Astrocyte of the spinal cord (primary cell): ENCODE data around the gene PGM5.

Experiments used
- DNase-seq: peaks from one replicate; pipeline ENCODE4 v3.0.0; 2011; ENCODE audit warnings: low read depth, low spot score
- H3K4me3 ChIP-seq: 2 replicates; pipeline ENCODE4 v1.5.1; 2011; ENCODE audit warnings: low read depth, mild to moderate bottlenecking, low read length, moderate library complexity
- CTCF ChIP-seq: IDR thresholded peaks from 2 replicates; pipeline ENCODE4 v1.5.1; 2012; ENCODE audit warnings: low read depth, mild to moderate bottlenecking, low read length, inconsistent platforms
- in situ Hi-C: cut with HindIII; loops from 2 replicates; pipeline ENCODE4 v1.10.0; 2017; ENCODE audit warnings: low sequenced_read_pairs

The PGM5 gene

GRCh38 chr9:68523367-68523936, 167.0 kb downstream of the PGM5 start:
- TF ChIP-seq CTCF, result no peak
- no peak for DNase-seq
- in situ Hi-C loops, result no loop called here
- no peak overlapping the region for H3K4me3 ChIP-seq

DNA sequence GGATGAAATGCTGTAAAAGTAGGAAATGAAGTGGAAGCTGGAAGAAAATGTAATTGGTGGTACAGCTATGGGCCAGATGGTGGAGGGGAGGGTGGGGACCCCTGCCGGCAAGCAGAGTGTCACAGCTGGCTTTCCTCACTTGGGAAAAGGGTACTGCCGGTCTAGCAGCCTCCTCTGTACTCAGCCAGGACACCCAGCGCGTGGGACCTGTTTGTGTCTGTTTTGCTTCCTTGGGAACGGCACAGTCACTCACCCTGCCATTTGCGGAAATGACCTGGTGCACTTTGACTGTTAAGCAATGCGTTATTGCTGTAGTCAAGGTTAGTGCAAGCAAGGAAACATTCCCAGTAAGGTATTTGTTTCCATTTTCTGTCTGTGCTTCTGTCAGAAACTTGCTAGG, 174.2 kb downstream of the PGM5 start:
- no peak for TF ChIP-seq CTCF
- H3K4me3 ChIP-seq, result no peak overlapping the region
- DNase-seq, result no peak
- in situ Hi-C loops, result no loop called here

DNA sequence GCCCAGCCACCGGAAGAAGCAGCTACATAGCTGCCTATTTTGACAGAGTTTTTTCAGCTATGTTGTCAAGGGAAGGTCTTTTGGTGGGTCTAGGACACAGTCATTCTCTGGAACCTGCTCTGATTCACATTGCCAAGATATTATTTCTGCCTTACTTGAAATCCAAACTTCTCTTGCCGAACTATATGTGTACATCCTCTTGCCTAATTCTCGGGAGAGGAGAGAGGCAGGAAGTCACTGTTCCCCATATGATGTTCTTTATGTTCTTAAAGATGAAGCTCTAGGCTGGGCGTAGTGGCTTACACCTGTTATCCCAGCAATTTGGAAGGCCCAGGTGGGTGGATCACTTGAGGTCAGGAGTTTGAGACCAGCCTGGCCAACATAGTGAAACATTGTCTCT, 175.7 kb downstream of the PGM5 start:
- no peak for TF ChIP-seq CTCF
- no peak for DNase-seq
- no peak overlapping the region for H3K4me3 ChIP-seq
- in situ Hi-C loops, result no loop called here

DNA sequence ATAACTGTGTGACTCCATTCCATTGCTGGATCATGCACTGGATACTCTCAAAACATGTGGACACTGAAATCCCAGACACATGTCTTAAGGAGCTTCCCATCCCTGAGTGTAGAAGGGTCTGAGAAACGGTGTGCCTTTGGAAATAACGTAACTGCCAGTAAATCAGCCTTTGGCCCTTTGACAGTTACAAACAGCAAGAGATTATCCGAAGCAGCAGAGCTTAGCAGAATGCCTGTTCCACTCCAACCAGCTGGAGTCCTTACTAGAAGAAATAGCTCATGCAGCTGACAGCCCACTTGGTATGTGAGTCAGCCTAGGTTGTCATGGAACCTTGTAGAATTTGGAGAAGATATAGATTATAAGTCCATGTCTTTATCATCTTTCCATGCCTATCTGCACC, 177.3 kb downstream of the PGM5 start:
- TF ChIP-seq CTCF, result no peak
- H3K4me3 ChIP-seq, result no peak overlapping the region
- DNase-seq, result no peak
- in situ Hi-C loops, result no loop called here

DNA sequence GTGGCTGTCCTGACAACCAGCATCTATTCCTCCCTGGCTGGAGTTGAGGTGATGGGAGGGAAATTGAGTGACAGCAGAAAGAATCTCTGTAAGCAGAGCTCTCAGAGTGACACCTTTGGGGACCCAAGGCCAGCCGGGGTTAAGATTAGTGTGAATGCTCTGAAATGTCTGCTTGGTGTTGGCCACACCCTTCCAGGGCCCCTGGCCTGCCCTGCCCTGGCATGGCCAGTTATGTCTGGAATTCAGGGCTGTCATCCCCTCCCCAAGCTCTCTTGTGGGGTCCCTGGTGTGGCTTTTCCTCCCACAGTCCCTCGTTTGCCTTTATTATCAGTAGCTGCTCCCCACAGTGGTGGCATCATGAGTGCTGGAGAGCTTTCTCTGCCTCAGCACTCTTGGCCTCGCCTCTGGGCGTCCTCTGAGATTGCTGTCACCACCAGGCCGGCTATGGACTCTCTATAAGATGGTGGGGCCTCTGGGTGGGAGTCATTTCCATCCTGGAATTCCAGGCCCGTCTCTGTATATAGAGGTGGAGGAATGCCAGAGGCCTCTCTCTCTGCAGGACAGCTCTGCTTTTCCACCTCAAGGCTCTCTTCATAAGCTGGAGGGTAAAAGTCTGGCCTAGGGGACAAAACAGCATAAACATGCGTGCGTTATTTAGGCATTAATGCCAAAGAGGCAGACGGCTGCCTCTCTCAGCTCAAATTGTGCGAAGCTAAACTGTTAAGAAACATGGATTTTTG, 180.6 kb downstream of the PGM5 start:
- no peak for TF ChIP-seq CTCF
- in situ Hi-C loops, result no loop called here
- DNase-seq, result no peak
- no peak overlapping the region for H3K4me3 ChIP-seq

DNA sequence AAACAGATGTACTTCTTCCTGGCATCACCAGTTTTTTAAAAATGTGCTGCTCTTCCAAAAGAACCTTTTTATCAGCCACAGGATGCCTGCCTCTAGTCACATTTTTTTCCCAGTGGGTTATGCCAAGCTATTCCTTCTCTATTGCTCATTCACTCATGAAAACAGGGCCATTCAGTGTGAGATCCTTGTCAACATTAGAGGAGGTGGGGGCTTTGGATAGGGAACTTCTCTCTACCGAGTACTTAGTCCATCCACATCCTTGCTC, 181.1 kb downstream of the PGM5 start:
- TF ChIP-seq CTCF, result no peak
- no peak for DNase-seq
- in situ Hi-C loops, result no loop called here
- no peak overlapping the region for H3K4me3 ChIP-seq
